CD8-positive, alpha-beta memory T cell (primary cell): ENCODE data around the gene TMEM220. TPM values are rescaled to one million over a fixed set of nuclear protein-coding genes. Genes with fewer than 3 reads are reported as not detected.
A peak's percentile ranks its signal among the peaks of the same experiment; 100 is the strongest.

Source experiments
- CTCF ChIA-PET: fragments of 350-600 bp; sonication (Branson Sonifier 250); formaldehyde crosslinking; loops from one replicate; lab custom pipeline; 2021; ENCODE audit warnings: antibody characterized with exemption; lab: Charles Lee
- POLR2A ChIA-PET: fragments of 350-600 bp; sonication (Branson Sonifier 250); formaldehyde crosslinking; loops from one replicate; lab custom pipeline; 2021; ENCODE audit warnings: antibody characterized with exemption; lab: Charles Lee
- DNase-seq, 5 donors: peaks; one replicate each; pipeline versions ENCODE4 v3.0.0 to v3.0.0-alpha.2; 2020 to 2022; ENCODE audit warnings: mixed read lengths in 1 of 5
- H3K27ac ChIP-seq: one replicate; pipeline ENCODE4 v1.7.0; 2013; ENCODE audit warnings: low read depth, mild to moderate bottlenecking, low read length, moderate library complexity
- H3K27me3 ChIP-seq: 2 replicates; pipeline ENCODE4 v1.7.0; 2013; ENCODE audit warnings: low read length, mild to moderate bottlenecking; ENCODE audit not compliant: insufficient read depth, poor library complexity, severe bottlenecking
- H3K36me3 ChIP-seq: 2 replicates; pipeline ENCODE4 v1.7.0; 2013; ENCODE audit warnings: mild to moderate bottlenecking, low read length, moderate library complexity; ENCODE audit not compliant: insufficient read depth
- H3K4me1 ChIP-seq: 2 replicates; pipeline ENCODE4 v1.7.0; 2013; ENCODE audit warnings: mild to moderate bottlenecking, low read length, moderate library complexity; ENCODE audit not compliant: insufficient read depth
- H3K4me3 ChIP-seq: 2 replicates; pipeline ENCODE4 v1.7.0; 2013; ENCODE audit warnings: mild to moderate bottlenecking, low read length
- H3K9me3 ChIP-seq: 2 replicates; pipeline ENCODE4 v1.7.0; 2013; ENCODE audit warnings: mild to moderate bottlenecking, low read length
- H3K27ac Mint-ChIP-seq, 8 donors: one replicate each; pipeline ENCODE4 v1.8.0; 2020 to 2021; ENCODE audit warnings: mixed read lengths in 8 of 8, mild to moderate bottlenecking in 6 of 8, inconsistent platforms in 3 of 8, moderate library complexity in 3 of 8
- H3K27me3 Mint-ChIP-seq, 2 donors: one replicate each; pipeline ENCODE4 v1.8.0; 2020 to 2021; ENCODE audit warnings: mixed read lengths in 2 of 2, mild to moderate bottlenecking in 1 of 2, moderate library complexity in 1 of 2
- H3K36me3 Mint-ChIP-seq, 3 donors: one replicate each; pipeline ENCODE4 v1.8.0; 2020 to 2021; ENCODE audit warnings: mixed read lengths in 3 of 3, inconsistent platforms in 1 of 3, mild to moderate bottlenecking in 1 of 3
- H3K4me1 Mint-ChIP-seq, 3 donors: one replicate each; pipeline ENCODE4 v1.8.0; 2020 to 2021; ENCODE audit warnings: mixed read lengths in 3 of 3, inconsistent platforms in 1 of 3, mild to moderate bottlenecking in 1 of 3
- H3K4me3 Mint-ChIP-seq, 7 donors: one replicate each; pipeline ENCODE4 v1.8.0; 2020 to 2021; ENCODE audit warnings: mixed read lengths in 7 of 7, mild to moderate bottlenecking in 6 of 7, moderate library complexity in 4 of 7, inconsistent platforms in 2 of 7
- H3K9me3 Mint-ChIP-seq, 5 donors: one replicate each; pipeline ENCODE4 v1.8.0; 2020 to 2022; ENCODE audit warnings: mixed read lengths in 5 of 5, mild to moderate bottlenecking in 3 of 5, moderate library complexity in 2 of 5, inconsistent platforms in 1 of 5
- polyA plus RNA-seq: library from polyadenylated mRNA; unstranded; fragments of 300-500 nt; fragmentation: Illumina TruSeq; gene quantifications from one replicate; pipeline ENCODE4 v1.2.3, GENCODE V29; 2021
- total RNA-seq, 2 experiments: library from RNA; stranded (reverse); gene quantifications; one replicate each; pipeline ENCODE4 v1.2.3, GENCODE V29; 2021

Gene TMEM220
- total and polyA plus RNA-seq, 3 experiments from 2014 or later: 0.55 to 1.4 (median 1.1) TPM

DNA sequence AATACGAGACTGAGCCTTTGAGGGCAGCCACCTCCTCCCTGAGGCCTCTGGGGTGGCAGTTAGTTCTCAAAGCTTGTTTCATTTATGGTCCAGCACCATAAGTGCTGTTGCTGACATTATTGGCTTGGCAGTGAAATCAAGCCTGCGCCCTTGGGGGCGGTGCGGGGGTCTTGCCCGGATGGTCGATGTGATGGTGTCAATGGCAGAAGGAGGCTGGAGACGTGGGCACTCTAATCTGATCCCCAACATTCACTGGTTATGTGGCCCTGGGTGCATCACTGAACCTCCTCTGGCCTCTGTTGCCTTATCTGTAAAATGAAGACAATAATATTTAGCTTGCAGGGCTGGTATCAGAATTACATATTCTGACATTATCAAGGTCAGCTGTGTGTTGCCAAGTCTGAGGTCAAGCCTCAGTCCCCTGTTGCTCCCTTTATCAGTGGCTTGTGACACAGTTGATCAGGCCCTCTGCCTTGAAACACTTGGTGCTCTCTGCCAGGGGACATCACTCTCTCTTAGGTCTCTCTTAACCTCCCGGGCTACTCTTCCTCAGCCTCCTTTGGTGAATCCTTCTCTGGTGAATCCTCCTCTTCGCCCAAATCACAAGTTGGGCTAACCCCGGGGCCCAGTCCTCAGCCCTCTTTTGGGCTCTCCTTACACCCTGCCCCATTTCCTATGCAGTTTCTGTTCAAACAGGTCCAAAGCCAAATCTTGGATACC is 11.8 kb upstream of the TMEM220 start:
- H3K4me3 Mint-ChIP-seq: no peak overlapping the region
- H3K9me3 Mint-ChIP-seq: no peaks in the 10 kb centered on the region
- peaks cover 8 to 15% (median 13%) of the 10 kb centered on the region in 3 donors for H3K4me1 Mint-ChIP-seq
- Histone ChIP-seq H3K27me3 (no peaks in the 10 kb centered on the region), H3K4me3 (no peak overlapping the region), H3K4me1 (peaks cover 21% of the 10 kb centered on the region), H3K27ac (no peak overlapping the region), H3K36me3 (no peaks in the 10 kb centered on the region), H3K9me3 (no peaks in the 10 kb centered on the region)
- CTCF ChIA-PET: no interaction called here
- H3K36me3 Mint-ChIP-seq: no peaks in the 10 kb centered on the region
- H3K27ac Mint-ChIP-seq: no peak overlapping the region
- POLR2A ChIA-PET: no interaction called here
- peaks cover 13 to 19% of the 10 kb centered on the region in 2 donors for H3K27me3 Mint-ChIP-seq
- DNase-seq: no peak

DNA sequence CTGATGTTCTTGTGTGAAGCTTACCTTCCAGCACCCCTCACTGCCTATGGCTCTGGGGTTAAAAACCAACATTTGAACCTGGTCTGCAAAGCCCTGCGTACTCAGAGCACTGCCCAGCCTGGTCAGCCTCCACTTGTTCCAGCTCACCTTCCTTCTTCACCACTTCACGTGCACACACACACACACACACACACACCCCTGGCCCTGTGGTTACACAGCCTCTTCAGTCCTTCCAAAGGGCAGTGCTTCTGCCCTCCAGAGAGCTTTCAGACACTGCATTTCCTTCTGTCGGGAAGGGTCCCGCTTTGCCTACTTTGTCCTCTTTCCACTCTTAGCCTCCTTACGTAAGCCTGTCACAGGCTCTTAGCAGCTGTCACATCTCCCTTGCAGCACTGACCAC is 9.6 kb upstream of the TMEM220 start:
- H3K27me3 ChIP-seq: no peaks in the 10 kb centered on the region
- ChIA-PET POLR2A (no interaction called here), CTCF (interaction anchor here (1.5 kb wide), 1 partner anchor 15 kb away, joined by 3 read pairs; no protein-coding TSS in a partner anchor)
- H3K4me1 ChIP-seq: peaks cover 11% of the 10 kb centered on the region
- H3K27ac ChIP-seq: no peak overlapping the region
- Mint-ChIP-seq H3K4me1 (peaks cover 4 to 10% (median 8%) of the 10 kb centered on the region in 3 donors), H3K36me3 (no peaks in the 10 kb centered on the region), H3K27ac (no peak overlapping the region), H3K4me3 (no peak overlapping the region), H3K9me3 (no peaks in the 10 kb centered on the region), H3K27me3 (peaks cover 12 to 25% of the 10 kb centered on the region in 2 donors)
- H3K4me3 ChIP-seq: no peak overlapping the region
- no peaks in the 10 kb centered on the region for H3K36me3 ChIP-seq
- H3K9me3 ChIP-seq: no peaks in the 10 kb centered on the region
- DNase-seq: no peak

DNA sequence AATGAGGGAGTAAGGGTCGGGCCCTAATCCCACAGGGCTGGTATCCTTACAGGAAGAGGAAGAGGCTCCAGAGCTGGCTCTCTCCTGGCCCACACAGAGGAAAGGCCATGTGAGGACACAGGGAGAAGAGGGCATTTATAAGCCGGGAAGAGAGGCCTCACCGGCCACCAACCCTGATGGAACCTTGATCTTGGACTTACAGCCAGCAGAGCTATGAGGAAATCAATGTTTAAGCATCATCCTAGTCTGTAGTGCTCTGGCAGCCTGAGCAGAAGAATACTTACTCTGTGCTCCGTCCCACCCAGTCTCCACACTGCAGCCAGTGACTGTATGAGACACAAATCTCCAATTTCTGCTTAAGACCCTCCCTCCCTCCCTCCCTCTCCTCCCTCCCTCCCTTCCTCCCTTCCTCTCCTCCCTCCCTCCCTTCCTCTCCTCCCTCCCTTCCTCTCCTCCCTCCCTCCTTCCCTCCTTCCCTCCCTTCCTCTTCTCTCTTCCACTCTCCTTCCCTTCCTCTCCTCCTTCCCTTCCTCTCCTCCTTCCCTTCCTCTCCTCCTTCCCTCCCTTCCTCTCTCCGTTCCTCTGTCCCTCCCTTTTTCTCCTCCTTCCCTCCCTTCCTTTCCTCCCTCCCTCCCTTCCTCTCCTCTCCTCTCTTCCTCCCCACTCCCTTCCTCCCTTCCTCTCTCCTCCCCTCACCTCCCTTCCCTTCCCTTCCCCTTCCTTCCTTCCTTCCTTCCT is 8.9 kb upstream of the TMEM220 start:
- Histone ChIP-seq H3K4me1 (peaks cover 7% of the 10 kb centered on the region), H3K27me3 (no peaks in the 10 kb centered on the region), H3K4me3 (no peak overlapping the region), H3K9me3 (no peaks in the 10 kb centered on the region), H3K36me3 (no peaks in the 10 kb centered on the region), H3K27ac (no peak overlapping the region)
- peaks cover 3 to 9% (median 5%) of the 10 kb centered on the region in 3 donors for H3K4me1 Mint-ChIP-seq
- peaks cover 13 to 28% of the 10 kb centered on the region in 2 donors for H3K27me3 Mint-ChIP-seq
- no peak overlapping the region for H3K4me3 Mint-ChIP-seq
- H3K27ac Mint-ChIP-seq: no peak overlapping the region
- ChIA-PET CTCF (interaction anchor here (1.5 kb wide), 1 partner anchor 16 kb away, joined by 3 read pairs; no protein-coding TSS in a partner anchor), POLR2A (no interaction called here)
- no peaks in the 10 kb centered on the region for H3K36me3 Mint-ChIP-seq
- no peak for DNase-seq
- no peaks in the 10 kb centered on the region for H3K9me3 Mint-ChIP-seq

GRCh38 chr17:10737736-10738135 is 7.9 kb upstream of the TMEM220 start:
- Histone ChIP-seq H3K27ac (no peak overlapping the region), H3K9me3 (no peaks in the 10 kb centered on the region), H3K36me3 (no peaks in the 10 kb centered on the region), H3K4me1 (peaks cover 7% of the 10 kb centered on the region), H3K4me3 (no peak overlapping the region), H3K27me3 (no peaks in the 10 kb centered on the region)
- Mint-ChIP-seq H3K9me3 (no peaks in the 10 kb centered on the region), H3K4me1 (peaks cover 3 to 5% (median 5%) of the 10 kb centered on the region in 3 donors), H3K27me3 (peaks cover 13 to 32% of the 10 kb centered on the region in 2 donors), H3K27ac (peak overlapping the region in 2 of 8 donors; percentile 43 to 72), H3K36me3 (no peaks in the 10 kb centered on the region), H3K4me3 (no peak overlapping the region)
- ChIA-PET POLR2A (no interaction called here), CTCF (interaction anchor here (0.7 to 1.9 kb wide), 4 partner anchors 10 to 107 kb away, joined by 4 to 9 read pairs (median 6); no protein-coding TSS in a partner anchor)
- DNase-seq: no peak

DNA sequence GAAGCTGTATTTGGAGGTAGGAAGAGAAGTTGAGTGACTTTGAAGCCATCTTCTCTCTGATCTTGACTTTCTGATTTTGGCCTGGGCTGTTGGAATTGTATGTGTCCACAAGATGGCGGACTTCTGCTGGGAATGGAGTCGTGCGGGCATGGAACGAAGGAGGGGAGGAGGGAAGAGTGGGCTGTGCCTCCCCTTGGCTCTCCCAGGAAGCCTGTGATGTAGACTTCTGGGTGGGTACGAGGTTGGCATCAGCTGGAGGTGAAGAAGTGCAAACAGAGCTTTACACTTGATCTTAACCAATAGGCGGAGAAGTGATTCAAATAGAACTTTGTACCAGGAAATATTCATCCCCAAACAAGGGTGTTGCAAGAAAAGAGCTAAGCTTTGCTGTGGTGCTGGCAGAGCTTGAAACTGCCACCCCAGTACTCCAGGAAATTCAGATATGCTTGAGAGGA is 7.4 kb upstream of the TMEM220 start:
- Histone ChIP-seq H3K4me1 (peaks cover 7% of the 10 kb centered on the region), H3K27ac (no peak overlapping the region), H3K36me3 (no peaks in the 10 kb centered on the region), H3K4me3 (no peak overlapping the region), H3K27me3 (no peaks in the 10 kb centered on the region), H3K9me3 (no peaks in the 10 kb centered on the region)
- Mint-ChIP-seq H3K27ac (peak overlapping the region in 1 of 8 donors; percentile 48), H3K4me1 (peaks cover 3 to 5% (median 5%) of the 10 kb centered on the region in 3 donors), H3K27me3 (peaks cover 13 to 35% of the 10 kb centered on the region in 2 donors), H3K4me3 (peak overlapping the region in 4 of 7 donors; percentile 14 to 46 (median 28)), H3K9me3 (no peaks in the 10 kb centered on the region), H3K36me3 (no peaks in the 10 kb centered on the region)
- ChIA-PET CTCF (interaction anchor here (0.7 to 1.9 kb wide), 5 partner anchors 11 to 107 kb away, joined by 3 to 9 read pairs (median 5); no protein-coding TSS in a partner anchor), POLR2A (interaction anchor here (0.5 kb wide), 1 partner anchor 14 kb away, joined by 3 read pairs; no protein-coding TSS in a partner anchor)
- peak in 1 of 5 donors; percentile 46 for DNase-seq

DNA sequence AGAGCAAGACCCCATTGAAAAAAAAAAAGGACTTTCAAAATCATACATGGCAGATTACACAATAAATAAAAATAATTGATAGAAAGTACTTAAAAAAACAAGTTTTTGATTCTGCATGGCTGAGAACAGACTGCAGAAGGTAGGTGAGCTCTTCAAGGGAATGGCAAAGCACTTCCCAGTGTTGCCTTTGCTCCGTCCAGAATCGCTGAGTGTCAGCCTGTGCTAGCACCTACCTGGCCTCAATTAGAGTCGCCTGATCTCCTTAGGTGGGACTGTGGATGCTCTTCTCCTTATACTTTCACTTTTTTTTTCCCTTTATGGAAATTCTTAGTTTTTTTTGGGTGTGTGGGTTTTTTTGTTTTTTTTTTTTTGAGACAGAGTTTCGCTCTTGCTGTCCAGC is 6.0 kb upstream of the TMEM220 start:
- ChIA-PET POLR2A (no interaction called here), CTCF (interaction anchor here (1.1 kb wide), 2 partner anchors 11 to 89 kb away, joined by 3 read pairs; no protein-coding TSS in a partner anchor)
- no peak overlapping the region for H3K4me3 ChIP-seq
- H3K27me3 ChIP-seq: no peaks in the 10 kb centered on the region
- DNase-seq: no peak
- Mint-ChIP-seq H3K4me1 (peaks cover 5 to 9% (median 8%) of the 10 kb centered on the region in 3 donors), H3K36me3 (no peaks in the 10 kb centered on the region), H3K4me3 (no peak overlapping the region), H3K9me3 (no peaks in the 10 kb centered on the region), H3K27me3 (peaks cover 13 to 42% of the 10 kb centered on the region in 2 donors), H3K27ac (peak overlapping the region in 1 of 8 donors; percentile 33)
- no peaks in the 10 kb centered on the region for H3K36me3 ChIP-seq
- H3K27ac ChIP-seq: no peak overlapping the region
- H3K9me3 ChIP-seq: no peaks in the 10 kb centered on the region
- peaks cover 7% of the 10 kb centered on the region for H3K4me1 ChIP-seq

- POLR2A ChIA-PET: no interaction called here
Observed at GRCh38 chr17:10735251-10735650, 5.4 kb upstream of the TMEM220 start.

More at GRCh38 chr17:10735251-10735650, 5.4 kb upstream of the TMEM220 start:
- Mint-ChIP-seq H3K36me3 (no peaks in the 10 kb centered on the region), H3K27ac (peak overlapping the region in 1 of 8 donors; percentile 48), H3K9me3 (no peaks in the 10 kb centered on the region), H3K27me3 (peaks cover 11 to 42% of the 10 kb centered on the region in 2 donors), H3K4me1 (peaks cover 6 to 14% (median 13%) of the 10 kb centered on the region in 3 donors), H3K4me3 (no peak overlapping the region)
- Histone ChIP-seq H3K27ac (no peak overlapping the region), H3K4me3 (no peak overlapping the region), H3K9me3 (no peaks in the 10 kb centered on the region), H3K27me3 (no peaks in the 10 kb centered on the region), H3K4me1 (peaks cover 11% of the 10 kb centered on the region), H3K36me3 (no peaks in the 10 kb centered on the region)
- no peak for DNase-seq
- CTCF ChIA-PET: interaction anchor here (1.1 kb wide), 1 partner anchor 12 kb away, joined by 3 read pairs; no protein-coding TSS in a partner anchor
